K562 (cell line): ENCODE data around the gene VPS9D1. TPM values are rescaled to one million over a fixed set of nuclear protein-coding genes. Genes with fewer than 3 reads are reported as not detected.

Source experiments
- AFF1 ChIP-seq, 2 experiments: fragments of 450-650 bp; IDR thresholded peaks; 2 replicates each; pipeline ENCODE4 v1.6.1; 2018; ENCODE audit warnings: mild to moderate bottlenecking in 2 of 2, low read depth in 1 of 2; ENCODE audit not compliant: partially characterized antibody in 2 of 2
- HOMEZ ChIP-seq: fragments of 250-450 bp; sonication (Bioruptor Pico); IDR thresholded peaks from 2 replicates; pipeline ENCODE4 v1.4.0; 2020; ENCODE audit warnings: mild to moderate bottlenecking, moderate library complexity
- IRF9 ChIP-seq: fragments of 450-650 bp; IDR thresholded peaks from 2 replicates; pipeline ENCODE4 v1.6.1; 2016; ENCODE audit warnings: missing biosample characterization, missing genetic modification characterization
- KAT7 ChIP-seq: sonication (generic); formaldehyde crosslinking; IDR thresholded peaks from 2 replicates; pipeline ENCODE4 v1.8.0; 2022; ENCODE audit warnings: missing genetic modification reagents, mild to moderate bottlenecking, borderline replicate concordance
- POLR2G ChIP-seq: fragments of 200-400 bp; formaldehyde crosslinking; IDR thresholded peaks from 2 replicates; pipeline ENCODE4 v1.6.1; 2017; ENCODE audit warnings: low read depth, mild to moderate bottlenecking, antibody characterized with exemption, low read length, moderate library complexity
- RAD51 ChIP-seq: fragments of 450-650 bp; IDR thresholded peaks from 2 replicates; pipeline ENCODE4 v1.7.1; 2016; ENCODE audit warnings: low read depth, mild to moderate bottlenecking, borderline replicate concordance
- RBBP5 ChIP-seq: fragments of 200-600 bp; sonication (generic); IDR thresholded peaks from 2 replicates; pipeline ENCODE4 v1.6.1; 2012; ENCODE audit warnings: borderline replicate concordance, mild to moderate bottlenecking, low read length, control low read depth, inconsistent platforms; ENCODE audit not compliant: insufficient read depth, poor library complexity, severe bottlenecking
- TEAD4 ChIP-seq, 2 experiments: sonication (generic) in 1 of 2; formaldehyde crosslinking in 1 of 2; IDR thresholded peaks; 2 replicates each; pipeline versions ENCODE4 v1.6.1 to v1.8.0; 2012 to 2022; ENCODE audit warnings: borderline replicate concordance in 1 of 2, inconsistent platforms in 1 of 2, low read length in 1 of 2, mild to moderate bottlenecking in 1 of 2, missing genetic modification reagents in 1 of 2
- UBTF ChIP-seq, 2 experiments: IDR thresholded peaks; 2 replicates each; pipeline ENCODE4 v1.6.1; 2012; ENCODE audit warnings: improper control_type of control experiment in 2 of 2, low read depth in 2 of 2, low read length in 2 of 2, borderline replicate concordance in 1 of 2
- XRCC4 ChIP-seq: IDR thresholded peaks from one replicate; pipeline ENCODE4 v1.6.1; 2011; ENCODE audit not compliant: insufficient read depth, insufficient read length; ENCODE audit errors: extremely low read depth
- ZNF398 ChIP-seq: fragments of 250-450 bp; sonication (Bioruptor Pico); IDR thresholded peaks from 2 replicates; pipeline ENCODE4 v1.8.0; 2021; ENCODE audit warnings: moderate library complexity, mild to moderate bottlenecking, inconsistent platforms
- polyA plus RNA-seq, 8 experiments: library from polyadenylated mRNA; depleted of rRNA in 4 of 8; stranded (reverse) in 5 of 8; unstranded in 3 of 8; fragments of >200 nt; fragmentation: Nextera tagmentation in 2 of 8; fragmentation: Illumina TruSeq in 1 of 8; extraction: Ambion mirVana in 2 of 8; extraction: Trizol in 1 of 8; gene quantifications; 2 replicates each; pipeline versions ENCODE4 v1.2.1 to v1.2.3, GENCODE V29; 2011 to 2014; ENCODE audit warnings: inconsistent platforms in 1 of 8, missing spikeins in 1 of 8
- total RNA-seq, 7 experiments: library from RNA; depleted of rRNA in 6 of 7; stranded (reverse); fragments of >200 nt in 6 of 7; fragmentation: Illumina TruSeq in 2 of 7; extraction: Trizol in 2 of 7; gene quantifications; 2 replicates each; pipeline versions ENCODE4 v1.2.1 to v1.2.3, GENCODE V29; 2011 to 2021; ENCODE audit warnings: low replicate concordance in 1 of 7

VPS9D1 gene
- total and polyA plus RNA-seq, 9 of the 15 experiments (the other 6 are each of a cell fraction or from before 2014, with no cell fraction given): 0.33 to 3.1 (median 1.1) TPM

- TF ChIP-seq KAT7 (CRISPR knock-in tag): peak; percentile 65; the same call in 1 of the 2 replicates
- no peak for TF ChIP-seq RAD51
- TF ChIP-seq UBTF (IDR thresholded peaks at IDR 0.05; ENCODE audit: borderline replicate concordance in 1 of 2, low read depth in 2 of 2, low read length in 2 of 2): no peak; a peak in 1 of 4 replicates
- TF ChIP-seq RBBP5: peak; percentile 100
- TF ChIP-seq AFF1 (IDR thresholded peaks at IDR 0.05; ENCODE audit: low read depth in 1 of 2, partially characterized antibody in 2 of 2): no peak
- no peak for TF ChIP-seq ZNF398
- TF ChIP-seq IRF9 (tag): no peak
- TF ChIP-seq XRCC4: no peak
- TF ChIP-seq HOMEZ (CRISPR knock-in tag): 0 out of 2 replicates have a peak, but pooled peaks have one; percentile 13
- no peak for TF ChIP-seq TEAD4 (IDR thresholded peaks at IDR 0.05; ENCODE audit: low read length)
- no peak for TF ChIP-seq TEAD4 (CRISPR knock-in tag; IDR thresholded peaks at IDR 0.05; ENCODE audit: borderline replicate concordance)
- peak; percentile 92 for TF ChIP-seq POLR2G
Measured at GRCh38 chr16:89657442-89658220, 63.1 kb downstream of the VPS9D1 start, which contains the start of the genes CHMP1A and SPATA33 (continued).
